HepG2 (cell line): ENCODE data around the gene MS4A7. TPM values are rescaled to one million over a fixed set of nuclear protein-coding genes. Genes with fewer than 3 reads are reported as not detected.

Experiments used
- ATAC-seq: fragments of 200-7000 bp; cut with Tn5 transposase; 3 replicates; pipeline ENCODE4 v1.9.1; 2020; ENCODE audit warnings: mild to moderate bottlenecking, moderate library complexity
- BruUV-seq: library from RNA; stranded (reverse); fragments of 400-500 nt; replicated peaks from 2 replicates; lab custom pipeline; 2021; lab: Mats Ljungman, UMichigan
- CTCF ChIA-PET: fragments of 300-600 bp; formaldehyde crosslinking; extraction: SDS; loops from one replicate; lab custom pipeline; 2021; ENCODE audit warnings: low total read pairs, inconsistent platforms, low intra/inter-chr PET ratio; lab: Yijun Ruan, JAX
- POLR2A ChIA-PET: fragments of 350-600 bp; sonication (Branson Sonifier 250); formaldehyde crosslinking; loops from one replicate; lab custom pipeline; 2020; ENCODE audit warnings: antibody characterized with exemption, inconsistent platforms; lab: Yijun Ruan, JAX
- DNase-seq: peaks from one replicate; pipeline ENCODE4 v3.0.0-alpha.2; 2015; ENCODE audit warnings: low spot score
- FAIRE-seq: peaks from 3 replicates; lab custom pipeline; 2011; peaks lifted over from hg19 to GRCh38; lab: Jason Lieb, UNC
- H2AFZ ChIP-seq: one replicate; pipeline ENCODE4 v1.6.1; 2011; ENCODE audit warnings: low read length, inconsistent platforms
- H3K27ac ChIP-seq: fragments of 300-600 bp; 3 replicates; pipeline ENCODE4 v1.8.0; 2011; ENCODE audit warnings: mixed run types, mild to moderate bottlenecking, mixed read lengths, low read length, inconsistent platforms; ENCODE audit not compliant: insufficient read depth; ENCODE audit errors: extremely low read length
- H3K27me3 ChIP-seq, 2 experiments: fragments of 200-600 bp in 1 of 2; 2 replicates in 1 of 2; 3 replicates in 1 of 2; pipeline versions ENCODE4 v1.6.0 to v1.8.0; 2011; ENCODE audit warnings: low read length in 2 of 2, mild to moderate bottlenecking in 2 of 2, moderate library complexity in 2 of 2, inconsistent platforms in 1 of 2; ENCODE audit not compliant: insufficient read depth in 2 of 2, control insufficient read depth in 1 of 2
- H3K36me3 ChIP-seq, 2 experiments: fragments of 200-600 bp in 1 of 2; replicated peaks in 1 of 2; 2 replicates in 1 of 2; 3 replicates in 1 of 2; pipeline versions ENCODE4 v1.5.1 to v1.8.0; 2011; ENCODE audit warnings: low read length in 2 of 2, inconsistent platforms in 1 of 2; ENCODE audit not compliant: insufficient read depth in 2 of 2, control insufficient read depth in 1 of 2
- H3K4me1 ChIP-seq: 2 replicates; pipeline ENCODE4 v1.5.1; 2012; ENCODE audit warnings: low read length, inconsistent platforms; ENCODE audit not compliant: insufficient read depth
- H3K4me2 ChIP-seq: 2 replicates; pipeline ENCODE4 v1.6.0; 2011; ENCODE audit warnings: low read depth, low read length, inconsistent platforms
- H3K4me3 ChIP-seq, 3 experiments: fragments of 200-600 bp in 1 of 3; sonication (generic), shearing (Covaris generic) in 1 of 3; replicated peaks in 1 of 3; 2 replicates each; pipeline ENCODE4 v1.5.1; 2011 to 2016; ENCODE audit warnings: low read length in 3 of 3, inconsistent platforms in 2 of 3, low read depth in 2 of 3, mild to moderate bottlenecking in 2 of 3, control low read depth in 1 of 3, mixed read lengths in 1 of 3; ENCODE audit not compliant: insufficient read depth in 1 of 3
- H3K79me2 ChIP-seq: one replicate; pipeline ENCODE4 v1.6.1; 2011; ENCODE audit warnings: low read length, inconsistent platforms; ENCODE audit not compliant: insufficient read depth
- H3K9ac ChIP-seq: 2 replicates; pipeline ENCODE4 v1.6.0; 2011; ENCODE audit warnings: mild to moderate bottlenecking, low read depth, low read length, inconsistent platforms; ENCODE audit not compliant: insufficient read depth
- H3K9me3 ChIP-seq: 2 replicates; pipeline ENCODE4 v1.5.1; 2012; ENCODE audit warnings: mild to moderate bottlenecking, low read length
- H4K20me1 ChIP-seq: 2 replicates; pipeline ENCODE4 v1.6.0; 2011; ENCODE audit warnings: inconsistent platforms, mild to moderate bottlenecking, low read length, moderate library complexity; ENCODE audit not compliant: insufficient read depth
- CEBPB ChIP-seq: IDR thresholded peaks from 2 replicates; pipeline ENCODE4 v1.6.1; 2011; ENCODE audit warnings: low read depth, low read length, improper control_type of control experiment, borderline replicate concordance
- CTCF ChIP-seq: sonication (generic); formaldehyde crosslinking; IDR thresholded peaks from 2 replicates; pipeline ENCODE4 v1.5.0; 2020; ENCODE audit warnings: mild to moderate bottlenecking, missing genetic modification reagents, moderate library complexity
- SAFB2 ChIP-seq: sonication (generic); formaldehyde crosslinking; IDR thresholded peaks from 2 replicates; pipeline ENCODE4 v1.5.1; 2020; ENCODE audit warnings: missing genetic modification reagents, low read depth, mild to moderate bottlenecking, borderline replicate concordance
- SMAD3 ChIP-seq: sonication (generic); formaldehyde crosslinking; IDR thresholded peaks from 2 replicates; pipeline ENCODE4 v1.4.0; 2020; ENCODE audit warnings: missing genetic modification reagents
- TBL1XR1 ChIP-seq: fragments of 150-350 bp; IDR thresholded peaks from 2 replicates; pipeline ENCODE4 v1.6.1; 2014; ENCODE audit warnings: borderline replicate concordance, low read length; ENCODE audit not compliant: partially characterized antibody
- TMF1 ChIP-seq: sonication (generic); formaldehyde crosslinking; IDR thresholded peaks from 2 replicates; pipeline ENCODE4 v1.8.1; 2022; ENCODE audit warnings: low read depth, missing genetic modification reagents
- ZBTB25 ChIP-seq: IDR thresholded peaks from 2 replicates; pipeline ENCODE4 v1.6.1; 2018; ENCODE audit warnings: missing genetic modification reagents
- ZNF180 ChIP-seq: sonication (generic); formaldehyde crosslinking; IDR thresholded peaks from 2 replicates; pipeline ENCODE4 v1.4.0; 2020; ENCODE audit warnings: low read depth, missing genetic modification reagents, borderline replicate concordance
- ZNF382 ChIP-seq: sonication (generic); formaldehyde crosslinking; IDR thresholded peaks from 2 replicates; pipeline ENCODE4 v1.5.0; 2020; ENCODE audit warnings: missing genetic modification reagents, mild to moderate bottlenecking, borderline replicate concordance
- WGBS: methylation state at CpG from one replicate; pipeline ENCODE4 v1.1.6; 2017; ENCODE audit warnings: low lambda C conversion rate; 5-methylcytosine and 5-hydroxymethylcytosine counted together
- in situ Hi-C: cut with HindIII; loops from 2 replicates; pipeline ENCODE4 v1.10.0; 2017; ENCODE audit warnings: low pct_unique_long_range_greater_than_20kb; ENCODE audit not compliant: extremely low pct_ligation_motif_present
- intact Hi-C: fragments of 100-400 bp; cut with micrococcal nuclease; formaldehyde crosslinking; loops from one replicate; pipeline ENCODE4 v1.10.0; 2022; ENCODE audit not compliant: unreplicated experiment
- polyA plus RNA-seq, 8 experiments: library from polyadenylated mRNA; depleted of rRNA in 3 of 8; stranded (reverse) in 7 of 8; unstranded in 1 of 8; fragments of >200 nt; fragmentation: Illumina TruSeq in 4 of 8; extraction: Trizol in 4 of 8; gene quantifications; 2 replicates each; pipeline versions ENCODE4 v1.2.1 to v1.2.3, GENCODE V29; 2011 to 2016; ENCODE audit warnings: low read depth in 4 of 8, missing spikeins in 1 of 8, mixed read lengths in 1 of 8; ENCODE audit not compliant: insufficient read depth in 1 of 8
- total RNA-seq, 5 experiments: library from RNA; depleted of rRNA; stranded (reverse); fragments of >200 nt; fragmentation: Illumina TruSeq; extraction: Trizol; gene quantifications; 2 replicates each; pipeline ENCODE4 v1.2.3, GENCODE V29; 2016; ENCODE audit warnings: low read depth in 1 of 5

MS4A7 gene
- total and polyA plus RNA-seq, 2 of the 13 experiments (the other 11 are each of a cell fraction or from before 2014, with no cell fraction given) = not detected

GRCh38 chr11:60345489-60345888 is 32.8 kb upstream of the MS4A7 start:
- Histone ChIP-seq H3K9ac (no peak overlapping the region), H3K4me1 (no peaks in the 10 kb centered on the region), H3K4me2 (no peak overlapping the region)
- intact Hi-C loops = loop anchor here (5.0 kb wide), 1 partner anchor 78 kb away; no protein-coding TSS in a partner anchor
- CTCF ChIA-PET = no interaction called here
- POLR2A ChIA-PET = no interaction called here
- peak; percentile 8 for DNase-seq
- TF ChIP-seq ZNF382 (no peak), CTCF (CRISPR knock-in tag) (peak; percentile 38; the same call in 1 of the 2 replicates)
- TF ChIP-seq, all 625 proteins: peak for 1
- peak; percentile 74 for ATAC-seq
- no peaks in the 10 kb centered on the region for H3K79me2 ChIP-seq
- BruUV-seq = no TSS peak
- no peak for FAIRE-seq
- no peak overlapping the region for H3K4me3 ChIP-seq
- in situ Hi-C loops = loop anchor here (25.0 kb wide), 1 partner anchor 142 kb away; the partner anchor contains the start of gene MS4A12
- H3K27me3 ChIP-seq = peaks cover 0 to 6% of the 10 kb centered on the region in 2 experiments; a peak in 1 of 5 replicates
- H3K9me3 ChIP-seq = no peaks in the 10 kb centered on the region
- no peak overlapping the region for H2AFZ ChIP-seq
- H3K36me3 ChIP-seq = no peaks in the 10 kb centered on the region
- H3K27ac ChIP-seq = no peak overlapping the region
- H4K20me1 ChIP-seq = no peaks in the 10 kb centered on the region

GRCh38 chr11:60347084-60347797 is 31.1 kb upstream of the MS4A7 start:
- intact Hi-C loops (loop anchor here (5.0 kb wide), 1 partner anchor 80 kb away; no protein-coding TSS in a partner anchor), in situ Hi-C loops (loop anchor here (25.0 kb wide), 1 partner anchor 140 kb away; the partner anchor contains the start of gene MS4A12)
- CTCF ChIA-PET = no interaction called here
- POLR2A ChIA-PET = no interaction called here
- Histone ChIP-seq H3K9ac (no peak overlapping the region), H3K4me1 (no peaks in the 10 kb centered on the region), H3K36me3 (no peaks in the 10 kb centered on the region), H3K4me3 (no peak overlapping the region)
- no peak for DNase-seq
- no peak for TF ChIP-seq SMAD3 (CRISPR knock-in tag)
- TF ChIP-seq CEBPB = peak; percentile 57; the same call in 1 of the 2 replicates
- TF ChIP-seq SAFB2 (CRISPR knock-in tag) = no peak
- no peak for TF ChIP-seq TBL1XR1
- TF ChIP-seq TMF1 (CRISPR knock-in tag) = no peak
- no peak for TF ChIP-seq ZBTB25 (CRISPR knock-in tag)
- TF ChIP-seq ZNF180 (CRISPR knock-in tag) = no peak
- TF ChIP-seq, all 625 proteins: peak for 1
- no peak overlapping the region for H3K27ac ChIP-seq
- no TSS peak for BruUV-seq
- no peaks in the 10 kb centered on the region for H3K9me3 ChIP-seq
- ATAC-seq (no peak), FAIRE-seq (no peak)
- H3K27me3 ChIP-seq = peaks cover 0 to 6% of the 10 kb centered on the region in 2 experiments; a peak in 1 of 5 replicates
- H4K20me1 ChIP-seq = no peaks in the 10 kb centered on the region
- H2AFZ ChIP-seq = no peak overlapping the region
- WGBS = 5% methylated on average over 2 of the region's 2 CpGs
- H3K79me2 ChIP-seq = no peaks in the 10 kb centered on the region
- no peak overlapping the region for H3K4me2 ChIP-seq
